ENCODE results near the gene OSGEP.

DNA sequence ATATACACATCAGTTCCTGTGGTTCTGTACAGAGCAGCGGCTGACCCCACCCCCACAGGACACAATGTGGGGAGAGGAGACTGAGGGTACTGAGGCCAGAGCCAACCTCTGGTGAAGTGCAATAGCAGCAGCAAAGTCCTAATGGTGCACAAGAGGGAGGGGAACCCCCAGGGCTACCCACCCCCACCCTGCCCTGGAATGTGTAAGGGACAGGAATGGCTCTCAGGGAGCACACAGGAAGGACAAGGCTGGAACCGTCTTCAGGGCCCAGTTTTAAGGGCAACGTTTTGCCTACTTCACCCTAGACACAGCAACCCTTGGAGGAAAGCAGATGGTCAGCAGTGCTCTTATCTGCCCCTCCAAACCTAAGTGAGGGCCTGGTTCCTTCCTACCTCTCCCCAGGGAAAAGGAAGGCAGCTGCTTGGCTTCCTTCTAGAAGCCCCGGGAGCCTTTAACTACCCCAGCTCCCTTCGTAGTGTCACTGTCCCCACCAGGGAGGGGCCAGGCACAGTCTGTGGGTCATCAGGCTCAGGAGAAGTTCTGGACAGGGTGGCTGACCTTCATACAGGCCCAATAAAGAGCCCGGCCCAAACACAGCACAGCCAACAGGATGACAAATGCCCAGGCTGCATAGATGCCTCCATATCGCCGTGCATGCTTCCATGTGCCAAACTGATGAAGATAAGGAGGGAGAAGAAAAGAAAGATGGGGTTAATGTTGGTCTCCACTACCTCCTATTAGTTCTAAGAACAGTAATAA is 3.6 kb upstream of the OSGEP start:
- TF ChIP-seq CEBPB (IDR thresholded peaks at IDR 0.05; ENCODE audit: low read depth) (no peak), EZH2 (IDR thresholded peaks at IDR 0.05) (no peak), POLR2A (IDR thresholded peaks at IDR 0.05; ENCODE audit: borderline replicate concordance, extremely low read depth, insufficient read depth, insufficient read length) (no peak)
- TF ChIP-seq, protein P1, sequence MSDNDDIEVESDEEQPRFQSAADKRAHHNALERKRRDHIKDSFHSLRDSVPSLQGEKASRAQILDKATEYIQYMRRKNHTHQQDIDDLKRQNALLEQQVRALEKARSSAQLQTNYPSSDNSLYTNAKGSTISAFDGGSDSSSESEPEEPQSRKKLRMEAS (IDR thresholded peaks at IDR 0.05) = no peak
- TF ChIP-seq, protein P2, sequence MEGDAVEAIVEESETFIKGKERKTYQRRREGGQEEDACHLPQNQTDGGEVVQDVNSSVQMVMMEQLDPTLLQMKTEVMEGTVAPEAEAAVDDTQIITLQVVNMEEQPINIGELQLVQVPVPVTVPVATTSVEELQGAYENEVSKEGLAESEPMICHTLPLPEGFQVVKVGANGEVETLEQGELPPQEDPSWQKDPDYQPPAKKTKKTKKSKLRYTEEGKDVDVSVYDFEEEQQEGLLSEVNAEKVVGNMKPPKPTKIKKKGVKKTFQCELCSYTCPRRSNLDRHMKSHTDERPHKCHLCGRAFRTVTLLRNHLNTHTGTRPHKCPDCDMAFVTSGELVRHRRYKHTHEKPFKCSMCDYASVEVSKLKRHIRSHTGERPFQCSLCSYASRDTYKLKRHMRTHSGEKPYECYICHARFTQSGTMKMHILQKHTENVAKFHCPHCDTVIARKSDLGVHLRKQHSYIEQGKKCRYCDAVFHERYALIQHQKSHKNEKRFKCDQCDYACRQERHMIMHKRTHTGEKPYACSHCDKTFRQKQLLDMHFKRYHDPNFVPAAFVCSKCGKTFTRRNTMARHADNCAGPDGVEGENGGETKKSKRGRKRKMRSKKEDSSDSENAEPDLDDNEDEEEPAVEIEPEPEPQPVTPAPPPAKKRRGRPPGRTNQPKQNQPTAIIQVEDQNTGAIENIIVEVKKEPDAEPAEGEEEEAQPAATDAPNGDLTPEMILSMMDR (IDR thresholded peaks at IDR 0.05 in 2 of 3, conservative IDR thresholded peaks at IDR 0.05 in 1 of 3; ENCODE audit: borderline replicate concordance in 1 of 3, insufficient read depth in 1 of 3, low read depth in 2 of 3, low read length in 2 of 3) = no peak

Measured in HCT116 (cell line).